Heart right ventricle (tissue), 16 donors: ENCODE measurements around the gene PDE4D. TPM values are rescaled to one million over a fixed set of nuclear protein-coding genes. Genes with fewer than 3 reads are reported as not detected.

Experiments used
- ATAC-seq, 8 donors: fragments of 200-7000 bp; cut with Tn5 transposase; one replicate each; pipeline ENCODE4 v1.9.1; 2020; ENCODE audit warnings: mild to moderate bottlenecking in 8 of 8, moderate library complexity in 8 of 8, moderate number of reproducible peaks in 1 of 8
- DNase-seq, 2 donors: peaks; one replicate each; pipeline ENCODE4 v3.0.0-alpha.2; 2020
- H3K27ac ChIP-seq, 10 donors: fragments of 200-600 bp; sonication (generic) in 2 of 10; one replicate each; pipeline versions ENCODE4 v1.5.0 to v1.8.0; 2020 to 2022; ENCODE audit warnings: mild to moderate bottlenecking in 3 of 10
- H3K27me3 ChIP-seq, 7 donors: fragments of 200-600 bp; one replicate each; pipeline ENCODE4 v1.8.0; 2021 to 2022; ENCODE audit warnings: mild to moderate bottlenecking in 2 of 7
- H3K36me3 ChIP-seq, 9 donors: fragments of 200-600 bp; sonication (generic) in 1 of 9; one replicate each; pipeline versions ENCODE4 v1.5.0 to v1.8.0; 2020 to 2022; ENCODE audit warnings: mild to moderate bottlenecking in 2 of 9
- H3K4me1 ChIP-seq, 9 donors: fragments of 200-600 bp; sonication (generic) in 1 of 9; one replicate each; pipeline versions ENCODE4 v1.5.0 to v1.8.0; 2020 to 2022; ENCODE audit warnings: mild to moderate bottlenecking in 4 of 9
- H3K4me3 ChIP-seq, 10 donors: fragments of 200-600 bp; sonication (generic) in 2 of 10; one replicate each; pipeline versions ENCODE4 v1.5.0 to v1.8.0; 2020 to 2022; ENCODE audit warnings: mild to moderate bottlenecking in 7 of 10, moderate library complexity in 2 of 10
- H3K9me3 ChIP-seq, 11 donors: fragments of 200-600 bp in 10 of 11; sonication (generic) in 2 of 11; one replicate each; pipeline versions ENCODE4 v1.5.0 to v1.8.0; 2013 to 2022; ENCODE audit warnings: mild to moderate bottlenecking in 2 of 11, control low read depth in 1 of 11, moderate library complexity in 1 of 11
- WGBS, 2 donors: extraction: QIAGEN DNeasy Blood & Tissue Kit; methylation state at CpG; one replicate each; pipeline ENCODE4 v1.1.7; 2013; ENCODE audit warnings: inconsistent platforms in 1 of 2; 5-methylcytosine and 5-hydroxymethylcytosine counted together
- intact Hi-C, 10 donors: fragments of 100-400 bp; cut with DNase I; formaldehyde crosslinking; loops; one replicate each; pipeline versions ENCODE4 v1.11.1 to v1.14.2; 2022
- polyA plus RNA-seq, 2 donors: library from polyadenylated mRNA; stranded (reverse); fragments of 200-250 nt; gene quantifications; one replicate each; pipeline ENCODE4 v1.2.3, GENCODE V29; 2013
- total RNA-seq, 10 donors: library from RNA; stranded (reverse); fragmentation: NEBNext Ultra II Directional in 3 of 10; extraction: Animal tissue kit (Norgen Biotek cat#: 25700) in 3 of 10; gene quantifications; one replicate each; pipeline versions ENCODE4 v1.2.1 to v1.2.4, GENCODE V29; 2021 to 2023
- TF ChIP-seq, protein P1 (sequence below), 9 donors: fragments of 200-600 bp; sonication (generic) in 2 of 9; IDR thresholded peaks; one replicate each; pipeline versions ENCODE4 v1.5.0 to v1.8.0; 2021 to 2022; ENCODE audit warnings: antibody characterized with exemption in 9 of 9, mild to moderate bottlenecking in 5 of 9, moderate library complexity in 1 of 9
- donor health status: Arrhythmogenic right ventricular cardiomyopathy.
- donor health status: ischemic (EF 13 %, LVEDD 7.1; RV severe dilation, severe dysfunction).
- donor health status: healthy with polysubstance abuse.
- donor health status: DM: no; HTN: yes; CAD: no.
- donor health status: DM: no; HTN: no; CAD: no.
- donor health status: ischemic (EF 25% LVEDD 6.9; RV normal size, moderate dysfunction).
- donor health status: ischemic (EF 25% LVEDD 5.7; RV mildly dilated, moderate dysfunction).
- donor health status: healthy.
- donor health status: DM: yes; HTN: yes; CAD: no.
- donor health status: Ischemic cardiomyopathy.
- donor health status: ischemic (EF 35%, LVEDD 5.7; RV mildly dilated, moderate dysfunction).
- donor health status: nonischemic (EF 11% LVEDD 7.7; RV severe dilation, severe dysfunction).
- donor health status: DM: yes; HTN: yes; CAD: no.
- donor health status: PGD.
- donor health status: ischemic (EF 29% LVEDD 5.4; RV normal size, mild dysfunction).
- donor health status: nonischemic (EF 23%, LVEDD 6.1; RV moderate dilation, normal function).

PDE4D gene
- total and polyA plus RNA-seq, 12 donors, result 5.8 to 83.2 (median 39.5) TPM

DNA sequence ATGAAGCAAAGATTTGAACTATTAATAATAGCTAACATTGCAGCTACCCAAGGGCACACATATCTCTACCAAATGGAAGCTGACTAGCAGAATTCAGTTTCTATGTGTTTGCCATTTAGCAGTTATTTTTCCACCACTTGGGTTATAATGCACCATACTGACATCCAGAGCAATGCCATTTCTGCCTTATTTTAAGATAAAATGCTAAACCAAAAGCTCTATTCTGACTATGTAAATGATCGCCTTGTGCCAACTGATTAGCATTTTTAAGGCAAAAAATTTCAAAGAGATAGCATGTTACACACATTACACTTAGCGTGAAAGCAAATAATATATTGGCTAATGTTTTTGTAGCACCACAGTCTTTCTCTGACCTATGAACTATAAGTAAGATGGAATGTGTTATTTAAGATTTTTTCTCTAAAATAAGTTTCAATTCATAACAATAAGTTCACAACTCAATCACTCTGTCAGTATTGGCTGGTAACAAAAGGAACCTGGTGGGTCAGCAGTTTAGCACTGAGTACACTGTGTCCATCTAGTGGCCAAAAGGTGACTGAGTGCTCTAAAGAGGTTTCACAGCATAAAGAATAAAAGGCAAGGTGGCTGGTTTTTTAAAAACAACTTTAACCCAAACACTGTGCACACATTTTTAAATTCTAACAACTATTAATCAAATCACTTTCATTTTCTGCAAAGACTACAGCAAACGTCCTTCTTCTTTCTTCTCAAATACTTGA lies 443.5 kb downstream of the PDE4D start:
- Histone ChIP-seq H3K4me3 (no peak overlapping the region), H3K9me3 (peaks cover 0 to 17% (median 0%) of the 10 kb centered on the region in 11 donors), H3K27ac (no peak overlapping the region), H3K36me3 (no peaks in the 10 kb centered on the region), H3K27me3 (no peaks in the 10 kb centered on the region), H3K4me1 (no peaks in the 10 kb centered on the region)
- 89 to 91% methylated on average over 3 of the region's 3 CpGs for WGBS, 2 donors
- no peak for DNase-seq
- intact Hi-C loops, result no loop called here
- ATAC-seq, result no peak
- TF ChIP-seq, protein P1, sequence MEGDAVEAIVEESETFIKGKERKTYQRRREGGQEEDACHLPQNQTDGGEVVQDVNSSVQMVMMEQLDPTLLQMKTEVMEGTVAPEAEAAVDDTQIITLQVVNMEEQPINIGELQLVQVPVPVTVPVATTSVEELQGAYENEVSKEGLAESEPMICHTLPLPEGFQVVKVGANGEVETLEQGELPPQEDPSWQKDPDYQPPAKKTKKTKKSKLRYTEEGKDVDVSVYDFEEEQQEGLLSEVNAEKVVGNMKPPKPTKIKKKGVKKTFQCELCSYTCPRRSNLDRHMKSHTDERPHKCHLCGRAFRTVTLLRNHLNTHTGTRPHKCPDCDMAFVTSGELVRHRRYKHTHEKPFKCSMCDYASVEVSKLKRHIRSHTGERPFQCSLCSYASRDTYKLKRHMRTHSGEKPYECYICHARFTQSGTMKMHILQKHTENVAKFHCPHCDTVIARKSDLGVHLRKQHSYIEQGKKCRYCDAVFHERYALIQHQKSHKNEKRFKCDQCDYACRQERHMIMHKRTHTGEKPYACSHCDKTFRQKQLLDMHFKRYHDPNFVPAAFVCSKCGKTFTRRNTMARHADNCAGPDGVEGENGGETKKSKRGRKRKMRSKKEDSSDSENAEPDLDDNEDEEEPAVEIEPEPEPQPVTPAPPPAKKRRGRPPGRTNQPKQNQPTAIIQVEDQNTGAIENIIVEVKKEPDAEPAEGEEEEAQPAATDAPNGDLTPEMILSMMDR (IDR thresholded peaks at IDR 0.05), result peak in 1 of 9 donors; percentile 8

- peaks cover 0 to 17% (median 0%) of the 10 kb centered on the region in 11 donors for H3K9me3 ChIP-seq
- TF ChIP-seq, protein P1 (IDR thresholded peaks at IDR 0.05), result no peak
- intact Hi-C loops, result no loop called here
- no peak overlapping the region for H3K4me3 ChIP-seq
- no peak overlapping the region for H3K27ac ChIP-seq
- WGBS, 2 donors, result 81 to 89% methylated on average over 2 of the region's 2 CpGs
- DNase-seq (no peak), ATAC-seq (no peak)
- H3K27me3 ChIP-seq, result no peaks in the 10 kb centered on the region
- H3K4me1 ChIP-seq, result no peaks in the 10 kb centered on the region
- H3K36me3 ChIP-seq, result no peaks in the 10 kb centered on the region
Measured at GRCh38 chr5:59446356-59446755, 447.2 kb downstream of the PDE4D start.

DNA sequence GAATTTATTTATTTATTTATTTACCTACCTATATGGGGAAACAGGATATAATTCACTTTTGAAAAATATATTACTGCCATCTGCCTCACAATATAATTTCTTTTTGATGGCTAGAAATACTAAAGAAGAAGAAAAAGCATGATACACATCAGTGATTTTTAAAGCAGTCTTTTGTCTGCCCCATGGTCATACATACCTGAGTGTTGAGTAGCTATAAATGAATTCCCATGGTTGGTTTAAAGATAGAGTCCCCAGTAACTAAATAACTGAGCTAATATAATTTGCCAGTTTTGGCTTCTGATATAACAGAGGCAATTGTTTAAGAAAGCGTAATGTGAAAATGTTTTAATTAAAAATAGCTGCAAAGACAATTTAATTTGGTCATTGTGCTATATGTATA lies 447.8 kb downstream of the PDE4D start:
- ATAC-seq (no peak), DNase-seq (no peak)
- intact Hi-C loops, result no loop called here
- Histone ChIP-seq H3K4me1 (no peaks in the 10 kb centered on the region), H3K4me3 (no peak overlapping the region), H3K36me3 (no peaks in the 10 kb centered on the region), H3K27me3 (no peaks in the 10 kb centered on the region), H3K27ac (no peak overlapping the region), H3K9me3 (peaks cover 0 to 17% (median 0%) of the 10 kb centered on the region in 11 donors)
- 99 to 100% methylated on average over 1 of the region's 1 CpG for WGBS, 2 donors
- TF ChIP-seq, protein P1 (IDR thresholded peaks at IDR 0.05), result no peak

- ATAC-seq, result no peak
- H3K36me3 ChIP-seq, result no peaks in the 10 kb centered on the region
- TF ChIP-seq, protein P1 (IDR thresholded peaks at IDR 0.05), result no peak
- WGBS, 2 donors, result 93 to 97% methylated on average over 3 of the region's 3 CpGs
- H3K4me1 ChIP-seq, result no peaks in the 10 kb centered on the region
- H3K9me3 ChIP-seq, result no peaks in the 10 kb centered on the region
- H3K27me3 ChIP-seq, result no peaks in the 10 kb centered on the region
- intact Hi-C loops, result no loop called here
- H3K27ac ChIP-seq, result no peak overlapping the region
- no peak for DNase-seq
- H3K4me3 ChIP-seq, result no peak overlapping the region
Measured at GRCh38 chr5:59439303-59439702, 454.2 kb downstream of the PDE4D start.
